ENCODE measurements around the gene WDR18. TPM values are rescaled to one million over a fixed set of nuclear protein-coding genes. Genes with fewer than 3 reads are reported as not detected.

WDR18 gene
- total and polyA plus RNA-seq, 2 of the 8 experiments (the other 6 are each of a cell fraction or from before 2014, with no cell fraction given): 87.7 to 177 TPM

DNA sequence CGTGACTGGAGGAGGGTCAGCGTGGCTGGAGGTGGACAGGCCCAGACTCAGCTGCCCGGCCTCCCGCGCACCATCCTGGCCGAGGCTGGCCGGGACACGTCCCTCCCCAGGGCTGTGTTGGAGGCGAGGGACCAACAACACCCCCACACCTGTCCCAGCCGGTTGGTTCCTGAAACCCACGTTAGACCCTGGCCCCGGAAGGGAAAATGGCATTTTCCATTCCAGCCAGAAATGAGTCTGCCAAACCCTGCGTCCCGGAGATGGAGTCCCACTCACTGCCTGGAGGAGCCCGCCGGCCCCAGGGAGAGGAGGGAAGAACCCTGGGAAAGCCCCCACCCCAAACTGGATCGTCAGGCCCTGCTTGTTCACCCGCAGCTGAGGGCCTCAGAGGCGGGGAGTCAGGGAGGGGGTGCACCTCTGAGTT is 4.8 kb upstream of the WDR18 start:
- Histone ChIP-seq H3K4me1 (replicated peaks in 1 of 4; ENCODE audit: control insufficient read depth in 3 of 4, insufficient read depth in 4 of 4, low read length in 3 of 4) (peaks cover 0 to 14% (median 11%) of the 10 kb centered on the region in 4 experiments; a peak in 5 of 7 replicates), H3K27ac (ENCODE audit: low read depth, low read length) (no peak overlapping the region; the same call in 1 of the 2 replicates), H3K4me2 (ENCODE audit: insufficient read depth in 1 of 2, low read depth in 2 of 2, low read length in 2 of 2) (no peak overlapping the region), H3K14ac (ENCODE audit: insufficient read length) (no peak overlapping the region), H3K27me3 (replicated peaks in 1 of 4; ENCODE audit: control insufficient read depth in 3 of 4, extremely low read depth in 1 of 4, insufficient read depth in 3 of 4, low read length in 3 of 4) (no peaks in the 10 kb centered on the region), H3K79me1 (ENCODE audit: low read depth, low read length) (no peaks in the 10 kb centered on the region), H4K91ac (replicated peaks; ENCODE audit: insufficient read length, low read length) (peak overlapping the region; percentile 17), H3K9ac (replicated peaks in 1 of 4; ENCODE audit: extremely low read depth in 1 of 4, low read depth in 3 of 4, low read length in 3 of 4) (no peak overlapping the region; a peak in 1 of 7 replicates), H2AFZ (ENCODE audit: low read length) (no peak overlapping the region), H2BK15ac (ENCODE audit: low read length) (0 out of 2 replicates have a peak overlapping the region, but pooled peaks have one; percentile 61), H3K36me3 (ENCODE audit: control insufficient read depth in 2 of 4, insufficient read depth in 4 of 4, low read length in 3 of 4) (no peaks in the 10 kb centered on the region; a peak in 1 of 8 replicates), H3K79me2 (ENCODE audit: control insufficient read depth in 1 of 2, insufficient read depth in 2 of 2, low read length in 2 of 2) (no peaks in the 10 kb centered on the region), H2BK120ac (replicated peaks; ENCODE audit: low read depth, low read length) (no peak overlapping the region), H3K23me2 (ENCODE audit: low read depth, low read length) (no peaks in the 10 kb centered on the region), H2AK5ac (ENCODE audit: low read depth, low read length) (no peak overlapping the region), H2BK20ac (ENCODE audit: low read length) (no peak overlapping the region), H2BK12ac (ENCODE audit: low read depth, low read length) (no peak overlapping the region), H3K9me3 (ENCODE audit: insufficient read depth in 2 of 2, low read depth in 1 of 2, low read length in 1 of 2) (no peaks in the 10 kb centered on the region), H3K4me3 (ENCODE audit: extremely low read depth in 1 of 4, insufficient read depth in 2 of 4, low read depth in 3 of 4, low read length in 4 of 4) (no peak overlapping the region), H4K5ac (ENCODE audit: insufficient read length, low read depth, low read length) (peak overlapping the region; percentile 73), H3K18ac (ENCODE audit: extremely low read depth, low read length) (peak overlapping the region; percentile 60), H3K23ac (ENCODE audit: insufficient read length) (no peak overlapping the region), H4K8ac (ENCODE audit: extremely low read depth, insufficient read depth, low read length) (no peak overlapping the region; the same call in 1 of the 2 replicates), H4K20me1 (replicated peaks in 1 of 2; ENCODE audit: control insufficient read depth in 1 of 2, insufficient read depth in 2 of 2, low read length in 2 of 2) (no peaks in the 10 kb centered on the region), H2BK5ac (ENCODE audit: low read depth, low read length) (peak overlapping the region; percentile 60; the same call in 1 of the 2 replicates), H3K4ac (replicated peaks; ENCODE audit: insufficient read length, low read depth, low read length) (peak overlapping the region; percentile 74), H3K56ac (replicated peaks; ENCODE audit: insufficient read length, low read depth, low read length) (no peak overlapping the region)
- FAIRE-seq: no peak
- ChIA-PET POLR2A (ENCODE audit: partially characterized antibody) (interaction anchor here (1.0 to 1.9 kb wide), 4 partner anchors 9 to 47 kb away, joined by 3 to 6 read pairs (median 4); partner anchors contain the start of gene CNN2), CTCF (ENCODE audit: partially characterized antibody) (interaction anchor here (1.8 to 7.3 kb wide), 3 partner anchors 9 to 56 kb away, joined by 5 to 113 read pairs (median 62); no protein-coding TSS in a partner anchor)
- DNase-seq (ENCODE audit: low read depth in 1 of 2, low spot score in 2 of 2): no peak
- WGBS, 2 experiments (ENCODE audit: extremely low coverage in 1 of 2, insufficient coverage in 1 of 2, insufficient read length in 1 of 2, insufficient replicate concordance in 2 of 2, low coverage in 1 of 2, low lambda C conversion rate in 2 of 2, missing lambda C conversion rate in 1 of 2): 87% methylated on average over 17 of the region's 19 CpGs; no CpG with 5 or more reads in 1 of the 2 experiments
- TF ChIP-seq RXRA (IDR thresholded peaks at IDR 0.05; ENCODE audit: insufficient read depth, low read depth, low read length): no peak
- no peak for TF ChIP-seq CTCF (IDR thresholded peaks at IDR 0.05; ENCODE audit: control extremely low read depth in 1 of 3, insufficient read depth in 1 of 3, low read depth in 1 of 3, low read length in 3 of 3)
- no peak for TF ChIP-seq SIX5 (IDR thresholded peaks at IDR 0.05; ENCODE audit: low read depth, low read length)
- no peak for TF ChIP-seq NRF1 (IDR thresholded peaks at IDR 0.05; ENCODE audit: low read depth, low read length)
- TF ChIP-seq CTBP2 (IDR thresholded peaks at IDR 0.05; ENCODE audit: borderline replicate concordance, insufficient read depth, insufficient read length, low read length): no peak
- TF ChIP-seq CHD1 (IDR thresholded peaks at IDR 0.05; ENCODE audit: low read depth, low read length): no peak
- TF ChIP-seq SIRT6 (IDR thresholded peaks at IDR 0.05; ENCODE audit: low read length): no peak
- TF ChIP-seq RNF2 (IDR thresholded peaks at IDR 0.05; ENCODE audit: borderline replicate concordance, low read depth, low read length, missing control alignments, poor library complexity, severe bottlenecking): no peak
- TF ChIP-seq SP1 (IDR thresholded peaks at IDR 0.05; ENCODE audit: low read depth, low read length): no peak
- TF ChIP-seq ZNF274 (IDR thresholded peaks at IDR 0.05; ENCODE audit: borderline replicate concordance, extremely low read depth, low read length): no peak
- no peak for TF ChIP-seq YY1 (IDR thresholded peaks at IDR 0.05; ENCODE audit: low read depth, low read length)

Data from H1 (cell line).